ENCODE results near the gene DIABLO. TPM values are rescaled to one million over a fixed set of nuclear protein-coding genes. Genes with fewer than 3 reads are reported as not detected.
"Not testable (repeated sequence)": the region's sequence is repeated elsewhere in the genome, so short reads cannot be mapped to it uniquely, and the experiment has no call there.

DIABLO gene
- total RNA-seq, 1 donor from 2014 or later, result 83.0 TPM

DNA sequence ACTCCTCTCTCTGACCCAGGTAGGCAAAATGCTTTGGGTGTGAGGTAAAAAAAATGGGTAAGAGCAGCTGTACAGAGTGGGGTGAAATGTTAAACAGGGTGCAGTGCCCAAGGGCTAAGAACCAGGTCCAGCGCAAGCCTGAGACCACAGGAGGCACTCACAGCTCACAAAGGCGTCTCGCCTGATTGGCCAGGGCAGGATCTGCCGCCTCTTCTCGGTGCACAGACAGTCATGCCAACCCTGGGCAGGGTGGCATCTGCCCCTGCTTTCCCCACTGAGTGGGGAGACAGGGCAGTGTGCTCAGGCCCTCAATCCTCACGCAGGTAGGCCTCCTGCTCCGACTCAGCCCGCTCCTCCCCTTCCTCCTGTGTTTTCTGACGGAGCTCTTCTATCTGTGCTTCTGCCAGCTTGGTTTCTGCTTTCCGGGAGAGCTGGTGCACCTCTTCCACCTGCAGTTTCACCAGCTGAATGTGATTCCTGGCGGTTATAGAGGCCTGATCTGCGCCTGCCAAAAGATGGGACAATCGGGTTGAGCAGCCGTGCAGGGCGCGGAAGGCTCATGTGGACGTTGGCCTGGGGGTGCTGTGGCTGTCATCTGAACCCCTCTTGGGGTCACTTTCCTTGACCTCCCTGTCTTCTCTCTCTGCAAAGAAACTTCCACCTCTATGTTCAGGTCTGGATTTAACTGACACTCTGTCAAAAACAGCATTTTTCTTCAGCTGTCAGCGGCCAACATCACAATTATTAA is 17.6 kb downstream of the DIABLO start:
- DNase-seq, result no peak

DNA sequence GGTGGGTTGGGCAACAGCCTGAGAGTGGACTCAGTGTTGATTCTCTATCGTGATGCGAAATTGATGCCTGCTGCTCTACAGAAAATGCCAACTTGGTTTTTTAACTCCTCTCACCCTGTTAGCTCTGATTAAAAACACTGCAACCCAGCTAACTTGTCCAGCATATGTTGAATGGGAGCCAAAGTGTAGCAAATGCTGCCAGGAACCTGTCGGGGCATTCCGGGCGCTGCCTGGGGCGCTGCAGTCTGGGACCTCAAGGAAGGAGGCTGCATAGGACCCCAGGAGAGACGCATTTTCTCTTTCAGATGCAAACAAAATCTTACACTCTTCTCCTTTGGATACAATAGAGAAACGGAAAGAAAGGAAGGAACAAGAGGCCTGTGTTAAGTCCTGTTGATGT is 18.5 kb downstream of the DIABLO start:
- DNase-seq, result no peak

DNA sequence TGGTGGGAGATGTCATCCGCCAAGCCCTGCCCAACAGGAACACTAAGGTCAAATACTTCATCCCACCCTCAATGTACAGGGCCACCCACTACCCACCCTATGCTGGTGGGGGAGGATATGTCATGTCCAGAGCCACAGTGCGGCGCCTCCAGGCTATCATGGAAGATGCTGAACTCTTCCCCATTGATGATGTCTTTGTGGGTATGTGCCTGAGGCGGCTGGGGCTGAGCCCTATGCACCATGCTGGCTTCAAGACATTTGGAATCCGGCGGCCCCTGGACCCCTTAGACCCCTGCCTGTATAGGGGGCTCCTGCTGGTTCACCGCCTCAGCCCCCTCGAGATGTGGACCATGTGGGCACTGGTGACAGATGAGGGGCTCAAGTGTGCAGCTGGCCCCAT is 18.9 kb downstream of the DIABLO start:
- no peak for DNase-seq

DNA sequence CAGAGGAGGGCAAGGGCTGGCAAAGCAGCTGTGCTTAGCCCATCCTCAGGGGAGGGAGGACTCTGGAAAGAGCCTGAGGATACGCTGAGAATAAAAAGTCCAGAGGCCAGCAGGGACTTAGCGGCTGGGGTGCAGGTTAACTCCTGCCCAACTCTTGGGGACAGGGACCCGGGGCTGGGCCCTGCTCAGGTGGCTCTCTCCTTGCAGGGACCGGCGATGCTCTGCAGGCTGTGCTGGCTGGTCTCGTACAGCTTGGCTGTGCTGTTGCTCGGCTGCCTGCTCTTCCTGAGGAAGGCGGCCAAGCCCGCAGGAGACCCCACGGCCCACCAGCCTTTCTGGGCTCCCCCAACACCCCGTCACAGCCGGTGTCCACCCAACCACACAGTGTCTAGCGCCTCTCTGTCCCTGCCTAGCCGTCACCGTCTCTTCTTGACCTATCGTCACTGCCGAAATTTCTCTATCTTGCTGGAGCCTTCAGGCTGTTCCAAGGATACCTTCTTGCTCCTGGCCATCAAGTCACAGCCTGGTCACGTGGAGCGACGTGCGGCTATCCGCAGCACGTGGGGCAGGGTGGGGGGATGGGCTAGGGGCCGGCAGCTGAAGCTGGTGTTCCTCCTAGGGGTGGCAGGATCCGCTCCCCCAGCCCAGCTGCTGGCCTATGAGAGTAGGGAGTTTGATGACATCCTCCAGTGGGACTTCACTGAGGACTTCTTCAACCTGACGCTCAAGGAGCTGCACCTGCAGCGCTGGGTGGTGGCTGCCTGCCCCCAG is 19.6 kb downstream of the DIABLO start:
- no peak for DNase-seq

DNA sequence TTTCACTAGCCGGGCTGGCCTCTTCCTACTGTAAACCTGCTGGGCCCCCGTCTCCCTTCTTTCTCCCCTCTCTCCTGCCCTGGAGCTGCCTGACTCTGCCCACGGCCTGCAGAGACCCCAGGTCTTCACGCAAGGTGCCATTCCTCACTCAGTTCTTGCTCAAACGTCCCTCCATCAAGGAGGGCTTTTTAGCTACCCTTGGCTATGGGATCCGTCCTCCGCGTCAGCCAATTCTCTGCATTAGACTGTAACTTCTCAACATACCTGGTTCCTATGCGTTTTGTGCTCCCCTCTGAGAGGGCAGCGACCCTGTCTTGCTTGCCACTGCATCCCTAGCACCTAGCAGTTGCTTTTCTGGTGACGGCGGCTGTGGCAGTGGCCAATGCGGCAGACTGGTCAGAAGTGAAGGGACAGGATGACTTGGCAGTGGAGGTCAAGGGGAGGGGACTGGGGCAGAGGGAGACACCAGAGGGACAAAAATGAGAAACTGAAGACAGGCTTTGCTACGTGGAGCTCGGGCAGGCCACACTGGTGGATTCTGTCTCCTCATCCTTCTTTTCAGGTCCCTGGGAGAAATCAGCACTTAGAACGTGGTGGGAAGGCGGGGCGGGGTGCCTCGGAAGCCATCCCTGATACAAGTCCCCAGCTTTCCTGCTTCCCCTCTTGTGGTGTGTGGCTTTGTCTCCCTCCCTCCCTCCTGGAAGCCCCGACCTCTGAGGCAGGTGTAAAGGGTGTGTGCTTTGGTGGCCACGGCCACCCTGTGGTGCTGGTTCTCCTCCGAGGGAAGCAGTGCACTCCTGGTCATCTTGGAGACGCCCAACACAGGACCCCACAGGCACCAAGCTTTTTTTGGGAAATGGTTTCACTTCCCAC is 20.6 kb downstream of the DIABLO start:
- no peak for DNase-seq

DNA sequence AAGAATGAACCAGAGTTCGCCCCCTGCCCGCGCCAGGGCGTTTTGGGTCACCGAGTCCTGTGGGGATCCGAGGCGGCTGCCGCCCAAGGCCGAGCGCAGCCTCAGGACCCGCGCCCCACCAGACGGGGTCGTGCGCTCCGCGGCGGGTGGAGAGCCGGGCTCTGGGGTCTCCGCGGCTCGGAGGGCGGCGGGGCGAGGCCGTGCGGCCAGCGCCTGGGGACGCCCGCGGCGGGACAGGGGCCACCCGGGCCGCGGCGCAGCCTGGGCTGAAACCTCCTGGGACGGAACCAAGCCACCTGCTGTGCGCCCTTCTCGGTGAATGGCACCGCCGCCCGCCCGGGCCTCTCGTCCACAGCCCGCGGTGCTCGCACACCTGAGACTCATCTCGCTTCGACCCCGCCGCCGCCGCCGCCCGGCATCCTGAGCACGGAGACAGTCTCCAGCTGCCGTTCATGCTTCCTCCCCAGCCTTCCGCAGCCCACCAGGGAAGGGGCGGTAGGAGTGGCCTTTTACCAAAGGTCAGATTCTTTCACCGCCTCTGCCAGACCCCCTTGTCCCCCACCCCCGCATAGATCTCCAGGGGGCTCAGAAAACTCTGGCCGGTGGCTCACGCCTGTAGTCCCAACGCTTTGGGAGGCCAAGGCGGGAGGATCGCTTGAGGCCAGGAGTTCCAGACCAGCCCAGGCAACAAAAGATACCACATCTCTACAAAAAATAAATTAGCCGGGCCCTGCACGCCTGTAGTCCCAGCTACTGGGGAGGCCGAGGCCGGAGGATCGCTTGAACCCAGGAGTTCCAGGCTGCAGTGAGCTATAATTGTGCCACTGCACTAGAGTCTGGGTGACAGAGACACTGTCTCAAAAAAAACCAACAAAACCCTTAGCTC is 21.4 kb downstream of the DIABLO start:
- DNase-seq, result no peak

DNA sequence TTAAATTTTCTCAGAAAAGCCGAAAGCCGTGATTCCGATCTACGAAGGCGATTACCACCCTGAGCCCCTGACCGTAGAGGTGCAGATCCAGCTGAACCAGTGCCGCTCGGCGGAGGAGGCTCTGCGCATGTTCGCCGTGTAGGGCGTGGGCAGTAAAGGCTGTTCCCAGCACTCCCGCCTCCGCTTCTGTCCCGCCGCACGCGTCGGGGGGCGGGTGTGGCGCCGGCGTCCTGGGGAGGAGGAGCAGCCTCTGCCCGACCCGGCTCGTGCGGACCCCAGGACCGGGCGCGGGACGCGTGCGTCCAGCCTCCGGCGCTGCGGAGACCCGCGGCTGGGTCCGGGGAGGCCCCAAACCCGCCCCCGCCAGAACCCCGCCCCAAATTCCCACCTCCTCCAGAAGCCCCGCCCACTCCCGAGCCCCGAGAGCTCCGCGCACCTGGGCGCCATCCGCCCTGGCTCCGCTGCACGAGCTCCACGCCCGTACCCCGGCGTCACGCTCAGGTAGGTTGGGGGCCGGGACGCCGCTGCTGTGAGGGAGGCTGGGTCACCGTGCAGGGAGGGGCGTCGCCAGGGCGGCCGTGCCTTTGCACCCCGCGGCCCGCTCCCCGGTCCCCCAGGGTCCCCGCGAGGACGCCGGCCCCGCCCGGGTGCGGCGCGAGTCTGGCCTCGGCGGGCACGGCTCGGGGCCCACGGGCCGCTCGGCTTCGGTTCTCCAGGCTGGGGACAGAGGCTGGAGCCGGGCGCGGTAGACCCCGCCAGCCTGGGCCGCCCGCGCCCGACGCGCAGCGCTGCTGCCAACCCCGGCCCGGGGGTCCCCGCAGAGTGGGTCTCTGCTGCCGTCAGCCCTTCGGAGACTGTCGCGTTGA is 22.3 kb downstream of the DIABLO start, which contains the start of gene B3GNT4:
B3GNT4 (plus strand) TSS at position 409 of the 866 bp plus-strand sequence. CDS start 910 bp downstream, outside the sequence.
- peak; percentile 48 for DNase-seq

DNA sequence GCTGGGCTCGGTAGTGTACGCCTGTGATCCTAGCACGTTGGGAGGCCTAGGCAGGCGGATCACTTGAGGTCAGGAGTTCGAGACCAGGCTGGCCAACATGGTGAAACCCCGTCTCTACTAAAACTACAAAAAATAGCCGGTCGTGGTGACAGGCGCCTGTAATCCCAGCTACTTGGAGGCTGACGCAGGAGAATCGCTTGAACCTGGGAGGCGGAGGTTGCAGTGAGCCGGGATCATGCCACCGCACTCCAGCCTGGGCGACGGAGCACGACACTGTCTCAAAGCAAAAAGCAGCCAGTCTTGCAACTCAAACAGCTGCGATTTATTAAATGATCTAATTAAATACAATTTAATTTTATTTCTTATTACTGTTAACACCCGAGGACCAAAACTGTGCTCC is 23.0 kb downstream of the DIABLO start:
- DNase-seq, result not testable (repeated sequence)

DNA sequence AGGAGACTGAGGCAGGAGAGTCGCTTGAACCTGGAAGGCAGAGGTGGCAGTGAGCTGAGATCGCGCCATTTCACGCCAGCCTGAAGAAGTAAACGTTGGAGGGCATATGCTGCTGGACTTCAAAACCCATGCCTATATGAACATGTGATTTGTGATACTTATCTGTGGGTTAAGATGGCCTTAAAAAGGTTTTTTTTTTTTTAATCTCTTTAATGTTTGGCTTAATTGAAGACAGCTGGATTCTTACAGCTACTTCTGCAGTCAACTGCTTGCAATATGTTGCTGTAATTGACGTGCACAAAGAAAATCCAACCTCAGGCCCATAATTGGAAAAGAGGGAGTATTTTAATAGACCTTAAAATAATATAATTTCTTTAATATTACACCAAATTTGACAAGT is 23.8 kb downstream of the DIABLO start:
- DNase-seq, result no peak

DNA sequence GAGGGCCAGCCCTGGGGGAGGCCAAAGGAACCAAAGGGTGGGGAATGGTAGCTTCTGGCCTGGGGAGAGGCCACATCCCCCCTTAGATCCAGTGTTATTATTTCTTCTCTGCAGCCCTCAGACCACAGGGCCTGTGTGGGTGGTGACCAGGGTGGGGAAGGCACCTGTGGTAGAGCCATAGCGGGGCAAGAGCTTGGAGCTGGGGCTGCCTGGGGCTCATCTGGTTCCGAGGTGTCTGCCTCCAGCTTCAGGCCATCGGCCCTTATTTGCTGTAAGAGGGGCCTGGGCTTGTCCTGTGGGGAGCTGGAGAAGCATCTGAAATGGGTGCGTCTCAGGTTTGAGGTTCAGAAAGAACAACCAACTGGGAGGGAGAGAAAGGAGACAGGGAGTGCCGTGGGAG is 24.5 kb downstream of the DIABLO start:
- no peak for DNase-seq

DNA sequence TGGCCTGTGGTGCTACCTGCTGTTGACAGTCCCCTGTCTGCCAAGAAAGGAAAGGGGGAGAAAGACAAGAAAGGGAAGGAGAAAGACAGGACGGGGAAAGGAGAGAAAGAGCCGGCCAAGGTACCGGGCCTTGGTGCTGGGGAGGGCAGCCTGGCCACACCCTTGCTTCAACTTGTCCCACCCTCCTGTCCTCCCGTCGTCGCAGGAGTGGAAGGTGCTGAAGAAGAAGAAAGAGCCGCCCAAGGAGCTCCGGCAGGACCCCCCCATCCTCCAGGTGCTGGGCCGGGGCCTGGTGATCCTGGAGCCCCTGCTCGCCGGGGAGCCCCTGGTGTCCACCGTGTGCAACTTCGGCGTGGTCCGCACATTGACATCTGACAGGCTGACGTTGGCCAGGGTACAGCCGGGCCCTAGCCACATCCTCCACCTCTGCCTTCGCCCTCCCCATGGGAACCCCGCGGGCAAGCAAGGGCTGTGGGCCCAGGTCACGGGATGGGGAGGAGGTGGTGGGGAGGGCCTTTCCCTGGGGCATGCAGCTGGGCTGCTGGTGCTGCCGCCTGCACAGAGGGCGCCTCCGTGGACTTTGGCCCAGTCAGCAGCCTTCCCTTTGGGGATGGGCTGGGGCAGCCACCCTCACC is 25.2 kb downstream of the DIABLO start:
- DNase-seq, result no peak

DNA sequence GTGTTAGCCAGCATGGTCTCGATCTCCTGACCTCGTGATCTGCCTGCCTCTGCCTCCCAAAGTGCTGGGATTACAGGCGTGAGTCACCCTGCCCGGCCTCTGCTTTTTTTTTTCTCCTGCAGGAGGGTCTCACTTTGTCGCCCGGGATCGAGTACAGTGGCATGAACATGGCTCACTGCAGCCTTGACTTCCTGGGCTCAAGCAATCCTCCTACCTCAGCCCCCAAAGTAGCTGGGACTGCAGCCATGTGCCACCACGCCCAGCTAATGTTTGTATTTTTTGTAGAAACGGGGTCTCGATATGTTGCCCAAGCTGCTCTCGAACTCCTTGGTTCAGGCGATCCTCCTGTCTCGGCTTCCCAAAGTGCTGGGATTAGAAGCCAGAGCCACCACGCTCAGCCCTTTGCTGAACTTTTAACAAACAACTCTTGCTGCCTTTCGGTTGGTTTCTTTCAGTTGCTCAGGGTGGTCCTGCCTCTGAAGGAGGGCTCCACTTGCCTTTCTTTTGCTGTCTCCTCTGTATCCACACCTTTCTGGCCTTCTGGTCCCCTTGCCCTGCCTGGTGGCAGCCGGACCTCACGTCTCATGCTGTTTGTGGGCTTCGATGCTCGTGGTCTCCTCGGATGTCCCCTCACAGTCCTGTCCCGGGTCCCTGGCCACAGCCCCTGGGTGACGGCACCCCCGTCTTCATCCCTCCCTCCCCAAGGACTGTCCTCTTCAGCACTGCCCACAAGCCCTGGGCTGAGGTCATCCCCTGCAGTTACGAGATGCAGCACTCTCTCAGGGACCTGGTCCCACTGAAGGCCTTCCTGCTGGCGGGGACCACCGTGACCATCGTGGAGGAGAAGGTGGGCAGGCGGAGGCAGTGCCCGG is 26.1 kb downstream of the DIABLO start:
- no peak for DNase-seq

DNA sequence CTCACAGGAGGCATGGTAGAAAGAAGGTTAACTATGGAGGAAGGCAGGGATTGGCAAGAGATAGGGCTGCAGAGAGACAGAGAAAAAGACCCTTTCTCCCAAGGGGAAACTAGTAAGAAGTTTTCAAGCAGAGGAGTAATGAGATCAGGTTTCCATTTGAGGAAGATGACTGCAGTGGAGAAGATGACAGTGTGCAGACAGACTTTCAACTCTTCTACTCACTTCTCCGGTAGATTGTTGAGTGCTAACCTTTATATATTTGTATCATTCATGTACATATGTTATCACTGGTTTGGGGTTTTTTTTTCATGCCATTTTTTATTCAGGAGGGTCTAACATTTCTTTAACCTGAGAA is 28.3 kb downstream of the DIABLO start:
- DNase-seq, result no peak

DNA sequence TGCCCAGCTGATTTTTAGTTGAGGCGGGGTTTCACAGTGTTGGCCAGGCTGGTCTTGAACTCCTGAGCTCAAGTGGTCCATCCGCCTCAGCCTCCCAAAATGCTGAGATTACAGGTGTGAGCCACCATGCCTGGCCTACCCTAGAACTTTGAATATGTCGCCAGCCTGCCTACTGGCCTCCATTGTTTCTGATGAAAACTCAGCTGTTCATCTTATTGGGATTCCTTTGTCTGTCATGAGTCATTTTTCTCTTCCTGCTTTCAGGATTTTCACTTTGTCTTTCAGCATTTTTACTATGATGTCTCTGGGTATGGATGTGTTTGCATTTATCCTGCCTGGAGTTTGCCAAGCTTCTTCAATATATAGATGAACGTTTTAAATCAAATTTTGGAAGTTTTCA is 30.4 kb downstream of the DIABLO start:
- DNase-seq, result no peak

DNA sequence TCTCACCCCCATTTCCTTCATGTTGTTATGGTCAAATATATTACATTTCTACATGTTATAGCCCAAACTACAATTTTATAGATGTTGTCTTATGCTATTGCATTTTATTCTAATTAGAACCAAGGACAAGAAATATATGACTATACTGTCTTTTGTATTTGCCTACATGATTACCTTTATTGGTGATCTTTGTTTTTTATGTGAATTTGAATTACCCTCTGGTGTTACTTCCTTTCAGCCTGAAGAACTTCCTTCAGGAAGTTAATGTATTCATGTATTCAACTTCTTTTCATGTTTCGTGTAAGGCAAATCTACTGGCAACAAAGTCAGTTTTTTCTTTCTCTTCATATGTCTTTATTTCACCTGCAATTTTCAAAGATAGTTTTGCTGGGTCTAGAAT is 31.0 kb downstream of the DIABLO start:
- no peak for DNase-seq

DNA sequence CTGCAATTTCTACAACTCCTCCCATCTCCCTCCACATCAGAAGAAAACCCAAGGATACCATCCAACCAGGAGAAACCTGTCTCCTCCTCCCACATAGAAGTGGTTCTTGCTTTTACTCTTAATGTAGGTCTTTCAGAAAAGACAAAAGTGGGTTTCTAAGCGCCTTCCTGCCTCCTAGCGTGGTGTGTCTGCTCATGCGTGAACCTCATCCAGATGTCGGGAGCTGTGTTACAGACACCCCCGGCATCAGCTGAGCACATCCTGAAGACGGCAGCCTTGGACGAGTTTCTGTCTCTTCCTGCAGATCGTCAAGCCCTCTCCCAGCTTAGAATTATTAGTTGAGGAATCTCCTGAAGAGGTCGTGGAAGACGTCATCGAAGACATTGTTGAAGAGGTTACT is 33.4 kb downstream of the DIABLO start:
- DNase-seq, result no peak

DNA sequence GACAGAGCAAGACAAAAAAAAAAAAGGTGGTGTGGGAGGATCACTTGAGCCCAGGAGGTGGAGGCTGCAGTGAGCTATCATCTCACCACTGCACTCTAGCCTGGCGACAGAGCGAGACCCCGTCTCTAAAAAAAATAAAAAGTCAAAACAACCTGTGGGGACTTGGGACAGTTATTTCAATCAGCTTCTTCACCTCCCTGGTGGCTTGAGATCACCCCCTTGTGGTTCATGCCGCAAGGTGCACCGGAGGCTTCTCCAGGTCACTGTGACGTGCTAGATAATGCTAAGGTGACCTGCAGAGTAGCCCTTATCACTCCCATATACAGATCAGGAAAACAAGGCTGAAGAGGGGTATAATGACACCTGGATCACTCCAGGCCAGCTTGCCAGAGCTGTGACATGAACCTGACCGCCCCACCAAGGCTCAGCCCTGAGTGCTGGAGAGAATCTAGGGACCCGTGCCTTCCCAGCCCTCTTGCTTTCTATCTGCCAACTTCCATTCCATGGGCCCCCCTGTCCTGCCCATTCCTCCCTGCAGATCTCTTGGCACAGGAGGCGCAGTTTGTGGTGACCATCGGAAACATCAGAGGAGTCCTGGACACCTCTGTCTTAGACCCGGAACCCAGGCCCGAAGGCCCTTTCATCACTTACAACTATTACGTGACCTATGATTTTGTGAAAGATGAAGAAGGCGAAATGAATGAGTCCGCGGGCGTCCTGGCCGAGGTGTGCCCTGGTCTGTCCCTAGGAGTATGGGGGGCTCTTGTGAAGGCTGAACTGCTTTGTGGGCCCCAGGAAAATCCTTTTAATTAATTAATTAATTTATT is 34.8 kb downstream of the DIABLO start:
- peak; percentile 88 for DNase-seq

DNA sequence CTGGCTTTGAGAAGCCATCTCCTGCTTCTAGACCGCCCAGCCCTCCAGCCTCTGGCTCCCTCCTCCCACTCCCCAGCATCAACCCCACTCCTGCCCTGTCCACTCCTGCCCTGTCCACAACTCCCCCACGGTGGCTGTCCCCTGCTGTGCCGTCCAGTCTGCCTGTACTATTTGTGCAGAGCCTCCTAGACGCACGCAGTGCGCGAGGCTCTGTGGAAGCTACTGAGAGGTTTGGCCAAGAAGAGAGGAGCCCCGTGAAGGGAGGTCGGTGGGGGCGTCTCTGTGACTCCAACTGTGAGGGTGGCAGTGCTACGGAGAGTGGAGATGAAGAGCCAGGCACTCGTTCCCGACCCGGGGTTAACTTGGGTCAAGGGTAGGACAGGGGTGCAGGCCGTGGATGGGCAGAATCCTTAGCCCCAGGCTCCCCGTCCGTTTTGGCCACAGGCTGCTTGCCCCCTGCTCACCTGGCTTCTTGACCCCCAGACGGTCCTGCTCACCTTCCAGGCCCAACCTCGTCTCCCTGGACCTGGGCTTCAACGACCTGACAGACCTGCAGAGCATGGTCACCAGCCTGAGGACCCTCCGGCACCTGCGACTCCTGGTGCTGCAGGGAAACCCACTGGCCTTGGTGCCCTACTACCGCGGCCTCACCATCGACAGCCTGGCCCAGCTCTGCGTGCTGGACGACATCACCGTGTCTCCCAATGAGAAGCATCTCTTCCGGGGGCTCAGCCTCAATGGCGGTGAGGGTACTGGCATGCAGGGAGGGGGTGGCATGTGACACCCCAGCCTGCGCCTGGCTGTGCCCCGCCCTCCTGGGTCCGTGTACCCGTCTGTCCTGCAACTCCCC is 36.0 kb downstream of the DIABLO start:
- DNase-seq, result no peak
